Endothelial cell of umbilical vein (primary cell): ENCODE measurements around the gene EAPP.
"Not testable (repeated sequence)": the region's sequence is repeated elsewhere in the genome, so short reads cannot be mapped to it uniquely, and the experiment has no call there.

Experiments used
- POLR2A ChIP-seq: IDR thresholded peaks from 2 replicates; pipeline ENCODE4 v1.6.1; 2012; ENCODE audit warnings: low read depth, mild to moderate bottlenecking, control low read depth, low read length
- TF ChIP-seq, protein P1 (sequence below), 2 donors: IDR thresholded peaks; 1 replicate in 1 of 2; 2 replicates in 1 of 2; pipeline ENCODE4 v1.5.1; 2011; ENCODE audit warnings: low read length in 2 of 2, mild to moderate bottlenecking in 2 of 2, moderate library complexity in 2 of 2, control low read depth in 1 of 2, inconsistent platforms in 1 of 2, low read depth in 1 of 2; ENCODE audit not compliant: insufficient read depth in 1 of 2; ENCODE audit errors: extremely low read depth in 1 of 2
- TF ChIP-seq, protein P2 (sequence below): IDR thresholded peaks from 2 replicates; pipeline ENCODE4 v1.6.1; 2011; ENCODE audit not compliant: insufficient read depth, insufficient read length

DNA sequence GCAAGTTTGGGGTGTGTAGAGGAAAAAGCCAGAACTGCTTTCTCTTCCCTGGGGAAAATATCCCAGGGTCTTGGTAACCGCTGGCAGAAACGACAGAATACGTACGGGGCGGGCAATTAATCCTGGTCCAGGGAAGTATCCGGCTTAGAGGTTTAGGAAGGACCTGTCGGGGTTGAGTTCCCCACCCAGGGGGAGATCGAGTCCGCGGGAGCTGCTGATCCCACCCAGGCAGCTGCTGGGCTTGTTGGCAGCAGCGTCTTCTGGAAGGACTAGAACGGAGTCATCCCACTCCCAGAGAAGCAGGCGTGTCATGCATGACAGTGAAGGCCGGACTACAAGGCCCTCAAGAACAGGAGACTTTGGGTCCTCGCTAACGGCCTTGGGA lies 7.6 kb upstream of the EAPP start:
- TF ChIP-seq, protein P1, sequence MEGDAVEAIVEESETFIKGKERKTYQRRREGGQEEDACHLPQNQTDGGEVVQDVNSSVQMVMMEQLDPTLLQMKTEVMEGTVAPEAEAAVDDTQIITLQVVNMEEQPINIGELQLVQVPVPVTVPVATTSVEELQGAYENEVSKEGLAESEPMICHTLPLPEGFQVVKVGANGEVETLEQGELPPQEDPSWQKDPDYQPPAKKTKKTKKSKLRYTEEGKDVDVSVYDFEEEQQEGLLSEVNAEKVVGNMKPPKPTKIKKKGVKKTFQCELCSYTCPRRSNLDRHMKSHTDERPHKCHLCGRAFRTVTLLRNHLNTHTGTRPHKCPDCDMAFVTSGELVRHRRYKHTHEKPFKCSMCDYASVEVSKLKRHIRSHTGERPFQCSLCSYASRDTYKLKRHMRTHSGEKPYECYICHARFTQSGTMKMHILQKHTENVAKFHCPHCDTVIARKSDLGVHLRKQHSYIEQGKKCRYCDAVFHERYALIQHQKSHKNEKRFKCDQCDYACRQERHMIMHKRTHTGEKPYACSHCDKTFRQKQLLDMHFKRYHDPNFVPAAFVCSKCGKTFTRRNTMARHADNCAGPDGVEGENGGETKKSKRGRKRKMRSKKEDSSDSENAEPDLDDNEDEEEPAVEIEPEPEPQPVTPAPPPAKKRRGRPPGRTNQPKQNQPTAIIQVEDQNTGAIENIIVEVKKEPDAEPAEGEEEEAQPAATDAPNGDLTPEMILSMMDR (IDR thresholded peaks at IDR 0.05; ENCODE audit: extremely low read depth in 1 of 2, insufficient read depth in 1 of 2, low read depth in 1 of 2, low read length in 2 of 2) = not testable (repeated sequence)
- TF ChIP-seq POLR2A = not testable (repeated sequence)
- TF ChIP-seq, protein P2, sequence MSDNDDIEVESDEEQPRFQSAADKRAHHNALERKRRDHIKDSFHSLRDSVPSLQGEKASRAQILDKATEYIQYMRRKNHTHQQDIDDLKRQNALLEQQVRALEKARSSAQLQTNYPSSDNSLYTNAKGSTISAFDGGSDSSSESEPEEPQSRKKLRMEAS = not testable (repeated sequence)
